ENCODE data around the gene CDH23.

Gene CDH23

GRCh38 chr10:71564194-71564820 lies 167.6 kb downstream of the CDH23 start:
- TF ChIP-seq CTCF (IDR thresholded peaks at IDR 0.05) = no peak

GRCh38 chr10:71565284-71566000 lies 168.7 kb downstream of the CDH23 start:
- no peak for TF ChIP-seq CTCF (IDR thresholded peaks at IDR 0.05)

GRCh38 chr10:71567006-71567405 lies 170.3 kb downstream of the CDH23 start:
- TF ChIP-seq CTCF (IDR thresholded peaks at IDR 0.05) = no peak

- no peak for TF ChIP-seq CTCF (IDR thresholded peaks at IDR 0.05)
These were observed 172.3 kb downstream of the CDH23 start for GRCh38 chr10:71568896-71569492.

GRCh38 chr10:71569775-71570588 lies 173.3 kb downstream of the CDH23 start:
- TF ChIP-seq CTCF (IDR thresholded peaks at IDR 0.05) = peak; percentile 88

GRCh38 chr10:71571460-71572175 lies 174.9 kb downstream of the CDH23 start:
- TF ChIP-seq CTCF (IDR thresholded peaks at IDR 0.05) = no peak

- TF ChIP-seq CTCF (IDR thresholded peaks at IDR 0.05) = no peak
These were observed 176.2 kb downstream of the CDH23 start for GRCh38 chr10:71572962-71573361.

Data from LNCAP (cell line).